Measurements from ENCODE around the gene NLK.
A peak's percentile ranks its signal among the peaks of the same experiment; 100 is the strongest.
"Not testable (repeated sequence)": the region's sequence is repeated elsewhere in the genome, so short reads cannot be mapped to it uniquely, and the experiment has no call there.

DNA sequence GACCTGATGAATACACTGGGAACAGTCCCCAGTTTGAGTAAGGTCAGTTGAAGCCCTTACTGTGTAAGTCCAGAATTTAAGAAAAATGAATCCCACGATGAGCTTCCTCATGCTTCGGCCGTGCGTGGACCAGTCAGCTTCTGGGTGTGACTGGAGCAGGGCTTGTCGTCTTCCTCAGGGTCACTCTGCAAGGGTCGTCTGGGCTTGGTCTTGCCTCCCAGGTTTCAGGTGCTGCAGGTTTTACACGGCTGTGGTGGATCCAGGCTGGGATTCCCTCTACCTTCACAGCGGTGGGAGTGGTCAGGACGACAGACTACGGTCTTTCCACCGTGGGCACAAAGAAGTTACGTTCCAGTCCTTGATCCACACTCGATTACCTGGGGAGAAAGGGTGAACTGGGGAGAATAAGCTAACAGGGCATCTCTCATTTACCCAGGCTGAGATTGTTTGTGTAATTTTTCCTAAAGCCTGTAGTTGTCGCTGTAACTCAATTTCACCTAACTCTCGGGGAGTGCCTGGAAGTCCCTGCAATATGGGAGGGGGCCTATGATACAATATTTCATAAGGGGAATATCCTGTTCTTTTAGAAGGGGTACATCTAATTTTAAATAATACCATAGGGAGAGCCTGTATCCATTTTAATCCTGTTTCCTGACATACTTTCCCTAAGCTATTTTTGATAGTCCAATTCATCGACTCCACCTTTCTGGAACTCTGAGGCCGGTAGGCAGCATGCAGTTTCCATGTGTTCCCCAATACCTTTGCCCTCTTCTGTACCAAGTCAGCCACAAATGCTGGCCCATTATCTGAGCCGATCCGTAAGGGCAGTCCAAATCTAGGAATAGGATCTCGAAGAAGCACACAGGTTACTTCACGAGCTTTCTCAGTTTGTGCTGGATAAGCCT, 190.7 kb downstream of the NLK start:
- TF ChIP-seq, protein P1, sequence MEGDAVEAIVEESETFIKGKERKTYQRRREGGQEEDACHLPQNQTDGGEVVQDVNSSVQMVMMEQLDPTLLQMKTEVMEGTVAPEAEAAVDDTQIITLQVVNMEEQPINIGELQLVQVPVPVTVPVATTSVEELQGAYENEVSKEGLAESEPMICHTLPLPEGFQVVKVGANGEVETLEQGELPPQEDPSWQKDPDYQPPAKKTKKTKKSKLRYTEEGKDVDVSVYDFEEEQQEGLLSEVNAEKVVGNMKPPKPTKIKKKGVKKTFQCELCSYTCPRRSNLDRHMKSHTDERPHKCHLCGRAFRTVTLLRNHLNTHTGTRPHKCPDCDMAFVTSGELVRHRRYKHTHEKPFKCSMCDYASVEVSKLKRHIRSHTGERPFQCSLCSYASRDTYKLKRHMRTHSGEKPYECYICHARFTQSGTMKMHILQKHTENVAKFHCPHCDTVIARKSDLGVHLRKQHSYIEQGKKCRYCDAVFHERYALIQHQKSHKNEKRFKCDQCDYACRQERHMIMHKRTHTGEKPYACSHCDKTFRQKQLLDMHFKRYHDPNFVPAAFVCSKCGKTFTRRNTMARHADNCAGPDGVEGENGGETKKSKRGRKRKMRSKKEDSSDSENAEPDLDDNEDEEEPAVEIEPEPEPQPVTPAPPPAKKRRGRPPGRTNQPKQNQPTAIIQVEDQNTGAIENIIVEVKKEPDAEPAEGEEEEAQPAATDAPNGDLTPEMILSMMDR (IDR thresholded peaks at IDR 0.05): peak in 5 of 6 experiments; percentile 37 to 55 (median 52)
- TF ChIP-seq POLR2AphosphoS5, EP300 (IDR thresholded peaks at IDR 0.05): not testable (repeated sequence)

Data from upper lobe of left lung (tissue), 4 donors.